GM20000 (cell line): ENCODE results near the gene CDK9.

Experiments used
- DNase-seq: peaks from one replicate; pipeline ENCODE4 v3.0.0; 2012; ENCODE audit warnings: low spot score
- TF ChIP-seq, protein P1 (sequence below): IDR thresholded peaks from 2 replicates; pipeline ENCODE4 v1.5.1; 2012; ENCODE audit warnings: mild to moderate bottlenecking, control low read depth; ENCODE audit errors: extremely low read depth, missing control alignments

The CDK9 gene

DNA sequence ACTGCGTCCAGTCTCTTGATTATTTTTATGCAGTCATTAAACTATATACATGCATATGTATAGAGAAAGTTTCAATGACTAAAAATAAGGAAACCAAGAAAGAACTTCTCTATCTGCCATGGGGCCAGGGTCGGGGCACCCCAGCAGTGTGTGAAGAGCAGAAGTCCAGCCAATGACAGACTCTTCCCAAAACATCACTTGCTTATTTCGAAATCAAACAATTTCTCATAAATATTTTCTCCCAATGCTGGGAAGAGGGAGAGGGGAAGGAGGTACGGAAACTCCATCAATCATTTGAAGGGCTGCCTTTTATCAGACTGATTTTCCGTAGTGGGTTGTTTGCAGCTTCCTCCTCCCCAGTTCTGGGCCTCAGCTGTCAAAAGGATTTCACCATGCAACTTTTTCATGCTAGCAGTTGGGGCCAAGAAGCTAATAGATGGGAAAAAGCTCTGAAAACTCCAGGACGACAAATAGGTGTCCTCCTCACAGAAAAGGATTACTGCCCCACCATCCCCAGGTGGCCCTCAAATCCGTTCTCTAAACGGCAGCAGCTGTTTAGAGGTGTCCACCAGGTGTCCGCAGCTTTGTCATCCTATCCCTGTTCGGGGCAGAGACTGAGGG is 16.2 kb downstream of the CDK9 start:
- TF ChIP-seq, protein P1, sequence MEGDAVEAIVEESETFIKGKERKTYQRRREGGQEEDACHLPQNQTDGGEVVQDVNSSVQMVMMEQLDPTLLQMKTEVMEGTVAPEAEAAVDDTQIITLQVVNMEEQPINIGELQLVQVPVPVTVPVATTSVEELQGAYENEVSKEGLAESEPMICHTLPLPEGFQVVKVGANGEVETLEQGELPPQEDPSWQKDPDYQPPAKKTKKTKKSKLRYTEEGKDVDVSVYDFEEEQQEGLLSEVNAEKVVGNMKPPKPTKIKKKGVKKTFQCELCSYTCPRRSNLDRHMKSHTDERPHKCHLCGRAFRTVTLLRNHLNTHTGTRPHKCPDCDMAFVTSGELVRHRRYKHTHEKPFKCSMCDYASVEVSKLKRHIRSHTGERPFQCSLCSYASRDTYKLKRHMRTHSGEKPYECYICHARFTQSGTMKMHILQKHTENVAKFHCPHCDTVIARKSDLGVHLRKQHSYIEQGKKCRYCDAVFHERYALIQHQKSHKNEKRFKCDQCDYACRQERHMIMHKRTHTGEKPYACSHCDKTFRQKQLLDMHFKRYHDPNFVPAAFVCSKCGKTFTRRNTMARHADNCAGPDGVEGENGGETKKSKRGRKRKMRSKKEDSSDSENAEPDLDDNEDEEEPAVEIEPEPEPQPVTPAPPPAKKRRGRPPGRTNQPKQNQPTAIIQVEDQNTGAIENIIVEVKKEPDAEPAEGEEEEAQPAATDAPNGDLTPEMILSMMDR: no peak
- DNase-seq: no peak

DNA sequence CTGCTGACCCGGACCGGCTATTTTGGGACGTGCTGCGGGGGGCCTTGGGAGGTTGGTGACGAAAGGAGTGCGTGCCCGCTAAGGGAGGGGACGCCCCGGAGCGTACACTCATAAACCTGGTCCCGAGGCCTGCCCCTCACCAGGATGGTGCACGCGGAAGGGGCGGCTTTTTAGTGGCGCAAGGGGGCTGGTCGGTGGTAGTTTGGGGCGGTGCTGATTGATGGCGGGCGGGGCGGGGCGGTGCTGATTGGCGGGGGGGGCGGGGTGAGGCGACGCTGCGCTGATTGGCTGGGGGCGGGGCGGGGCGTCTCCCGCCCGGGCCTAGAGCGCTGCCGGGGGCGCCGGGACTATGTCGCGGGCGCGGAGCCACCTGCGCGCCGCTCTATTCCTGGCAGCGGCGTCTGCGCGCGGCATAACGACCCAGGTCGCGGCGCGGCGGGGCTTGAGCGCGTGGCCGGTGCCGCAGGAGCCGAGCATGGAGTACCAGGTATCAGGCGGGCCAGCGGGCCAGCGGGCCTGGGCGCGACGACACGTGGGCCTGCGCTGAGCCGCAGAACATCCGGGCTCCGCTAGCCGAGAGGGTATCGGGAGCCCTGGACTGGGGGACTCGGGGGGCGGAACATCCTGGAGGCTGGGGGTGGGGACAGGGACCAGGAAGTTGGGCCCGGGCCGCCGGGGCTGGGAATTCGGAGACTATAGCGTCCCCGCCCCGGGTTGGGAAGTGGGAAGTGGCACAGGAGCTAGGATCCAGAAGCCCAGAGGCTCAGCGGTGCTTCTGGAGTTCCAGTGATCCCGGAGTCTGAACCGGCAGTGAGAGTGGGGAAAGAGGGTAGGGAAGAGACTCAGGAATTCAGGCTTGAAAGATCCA is 17.0 kb downstream of the CDK9 start, which contains the start of gene FPGS:
FPGS (plus strand) TSS at position 307 of the 868 bp plus-strand sequence; CDS start at position 350, 43 bp downstream.
- peak; percentile 99 for DNase-seq
- TF ChIP-seq, protein P1: no peak

DNA sequence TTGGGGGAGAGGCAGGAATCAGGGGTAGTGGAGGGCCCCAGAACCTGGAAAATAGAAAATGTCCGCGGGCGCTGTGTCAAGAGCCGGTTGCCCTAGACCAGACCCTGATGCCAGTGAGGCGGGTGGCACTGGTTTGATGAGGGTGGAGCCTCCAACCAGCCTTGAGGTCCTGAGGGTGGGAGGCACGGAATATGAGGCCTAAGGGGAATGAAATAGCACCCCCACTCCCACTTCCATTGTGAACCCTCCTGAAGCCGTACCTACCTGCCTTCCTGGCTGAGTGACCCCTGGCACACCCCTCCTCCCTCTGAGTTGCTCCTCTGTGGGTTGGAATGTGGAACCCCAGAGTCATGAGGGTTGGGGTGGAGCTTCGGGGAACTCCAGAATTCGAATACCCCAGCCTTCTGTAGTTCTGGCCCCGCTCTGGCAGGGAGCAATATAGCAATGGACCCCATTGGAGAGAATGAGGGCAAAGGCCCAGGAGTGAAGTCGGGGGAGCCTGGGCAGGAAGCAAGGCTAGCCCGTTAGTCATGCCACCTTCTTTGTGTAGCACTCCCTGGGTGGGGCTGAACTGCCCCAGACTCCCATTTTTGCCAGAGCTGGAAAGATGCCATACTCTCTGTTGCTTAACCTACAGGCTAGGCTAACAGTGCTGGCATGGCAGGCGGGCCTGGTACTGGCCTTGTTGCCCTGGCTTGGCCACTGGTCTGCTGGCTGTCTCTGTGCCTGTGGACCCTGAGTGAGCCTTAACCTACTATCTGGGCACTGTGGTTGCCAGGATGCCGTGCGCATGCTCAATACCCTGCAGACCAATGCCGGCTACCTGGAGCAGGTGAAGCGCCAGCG is 17.9 kb downstream of the CDK9 start:
- peak; percentile 36 for DNase-seq
- TF ChIP-seq, protein P1: no peak

DNA sequence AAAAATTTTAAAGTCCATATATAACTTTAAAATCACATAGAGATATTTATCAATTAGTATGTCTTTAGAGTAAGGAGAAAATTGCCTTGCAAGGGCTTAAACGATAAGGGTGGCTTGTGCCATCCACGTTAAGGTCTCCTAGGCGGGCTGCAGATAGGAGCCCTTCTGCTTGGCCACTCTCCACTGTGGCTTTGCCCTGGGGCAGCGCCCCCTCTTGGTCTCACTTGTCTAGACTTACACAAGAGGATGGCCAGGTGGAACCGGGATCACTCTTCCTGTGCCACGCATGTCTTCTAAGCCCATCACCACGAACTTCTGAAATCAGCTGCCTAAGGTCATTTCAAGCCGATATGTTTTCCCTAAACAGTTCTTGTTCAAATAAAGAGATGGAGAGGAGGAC is 19.8 kb downstream of the CDK9 start:
- DNase-seq: peak; percentile 47
- TF ChIP-seq, protein P1: peak; percentile 26

DNA sequence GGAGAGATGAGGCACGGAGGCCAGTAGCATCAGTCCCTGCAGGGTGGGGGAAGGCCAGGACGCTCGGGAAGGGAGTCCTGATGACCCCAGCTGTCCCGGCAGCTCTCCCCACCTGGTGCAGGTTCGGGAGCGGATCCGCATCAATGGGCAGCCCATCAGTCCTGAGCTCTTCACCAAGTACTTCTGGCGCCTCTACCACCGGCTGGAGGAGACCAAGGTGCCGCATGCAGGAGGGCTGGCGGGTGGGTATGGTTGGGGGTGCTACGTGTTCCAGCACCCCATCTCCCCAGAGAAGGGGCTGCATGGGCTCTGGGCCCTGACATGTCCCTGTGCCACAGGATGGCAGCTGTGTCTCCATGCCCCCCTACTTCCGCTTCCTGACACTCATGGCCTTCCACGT is 21.0 kb downstream of the CDK9 start:
- TF ChIP-seq, protein P1: no peak
- no peak for DNase-seq

DNA sequence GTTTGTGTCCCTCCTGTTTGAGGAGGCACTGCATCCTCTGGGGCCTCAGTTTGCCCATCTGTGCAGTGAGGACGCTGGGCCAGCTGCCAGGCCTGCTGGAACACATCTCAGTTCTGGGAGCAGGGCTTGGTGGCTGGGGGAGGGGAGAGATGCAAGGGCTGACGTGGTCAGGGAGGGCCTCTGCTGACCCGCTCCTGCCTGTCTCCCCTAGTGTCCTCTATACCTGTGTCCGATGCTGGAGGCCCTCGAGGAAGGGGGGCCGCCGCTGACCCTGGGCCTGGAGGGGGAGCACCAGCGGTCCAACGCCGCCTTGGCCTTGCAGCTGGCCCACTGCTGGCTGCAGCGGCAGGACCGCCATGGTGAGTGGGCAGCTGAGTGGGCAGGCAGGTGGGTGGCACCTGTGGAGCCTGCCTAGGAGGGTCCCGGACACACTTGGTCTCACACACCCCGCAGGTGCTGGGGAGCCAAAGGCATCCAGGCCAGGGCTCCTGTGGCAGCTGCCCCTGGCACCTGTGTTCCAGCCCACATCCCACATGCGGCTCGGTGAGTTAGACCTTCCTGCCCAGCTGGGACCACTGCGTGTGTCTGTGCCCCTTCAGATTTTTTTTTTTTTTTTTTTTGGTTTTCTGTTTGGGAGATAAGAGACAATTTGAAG is 22.6 kb downstream of the CDK9 start:
- no peak for DNase-seq
- TF ChIP-seq, protein P1: no peak
